ENCODE results near the gene RUSC1. TPM values are rescaled to one million over a fixed set of nuclear protein-coding genes. Genes with fewer than 3 reads are reported as not detected.
"Not testable (repeated sequence)": the region's sequence is repeated elsewhere in the genome, so short reads cannot be mapped to it uniquely, and the experiment has no call there.

The RUSC1 gene
- total RNA-seq, 1 donor from 2014 or later, result 35.4 TPM

GRCh38 chr1:155326631-155327037 lies 5.9 kb downstream of the RUSC1 start:
- no peaks in the 10 kb centered on the region for H3K9me3 Mint-ChIP-seq (ENCODE audit: unreplicated experiment)
- DNase-seq (ENCODE audit: extremely low spot score, unreplicated experiment), result no peak
- peaks cover 17% of the 10 kb centered on the region for H3K4me1 Mint-ChIP-seq (ENCODE audit: unreplicated experiment)
- no peaks in the 10 kb centered on the region for H3K27me3 Mint-ChIP-seq (ENCODE audit: unreplicated experiment)
- no peak overlapping the region for H3K27ac Mint-ChIP-seq (ENCODE audit: unreplicated experiment)
- no peak overlapping the region for H3K4me3 Mint-ChIP-seq (ENCODE audit: unreplicated experiment)
- TF ChIP-seq CTCF (IDR thresholded peaks at IDR 0.05), result no peak
- peaks cover 15% of the 10 kb centered on the region for H3K36me3 Mint-ChIP-seq (ENCODE audit: unreplicated experiment)

GRCh38 chr1:155327981-155328380 lies 7.3 kb downstream of the RUSC1 start:
- Mint-ChIP-seq H3K4me3 (ENCODE audit: unreplicated experiment) (no peak overlapping the region), H3K36me3 (ENCODE audit: unreplicated experiment) (peaks cover 15% of the 10 kb centered on the region)

GRCh38 chr1:155328856-155329255 lies 8.2 kb downstream of the RUSC1 start:
- not testable (repeated sequence) for H3K4me3 Mint-ChIP-seq (ENCODE audit: unreplicated experiment); H3K9me3 Mint-ChIP-seq (ENCODE audit: unreplicated experiment); H3K27me3 Mint-ChIP-seq (ENCODE audit: unreplicated experiment); H3K4me1 Mint-ChIP-seq (ENCODE audit: unreplicated experiment); H3K27ac Mint-ChIP-seq (ENCODE audit: unreplicated experiment); DNase-seq (ENCODE audit: extremely low spot score, unreplicated experiment)
- peaks cover 19% of the 10 kb centered on the region for H3K36me3 Mint-ChIP-seq (ENCODE audit: unreplicated experiment)

More at GRCh38 chr1:155327981-155328380, 7.3 kb downstream of the RUSC1 start:
- Mint-ChIP-seq H3K27me3 (ENCODE audit: unreplicated experiment) (no peaks in the 10 kb centered on the region), H3K4me1 (ENCODE audit: unreplicated experiment) (peaks cover 8% of the 10 kb centered on the region), H3K27ac (ENCODE audit: unreplicated experiment) (no peak overlapping the region), H3K9me3 (ENCODE audit: unreplicated experiment) (no peaks in the 10 kb centered on the region)
- TF ChIP-seq CTCF (IDR thresholded peaks at IDR 0.05), result no peak
- no peak for DNase-seq (ENCODE audit: extremely low spot score, unreplicated experiment)

- Mint-ChIP-seq H3K9me3 (ENCODE audit: unreplicated experiment) (no peaks in the 10 kb centered on the region), H3K4me1 (ENCODE audit: unreplicated experiment) (peaks cover 8% of the 10 kb centered on the region), H3K4me3 (ENCODE audit: unreplicated experiment) (no peak overlapping the region), H3K27me3 (ENCODE audit: unreplicated experiment) (no peaks in the 10 kb centered on the region), H3K27ac (ENCODE audit: unreplicated experiment) (no peak overlapping the region), H3K36me3 (ENCODE audit: unreplicated experiment) (peaks cover 23% of the 10 kb centered on the region)
- no peak for DNase-seq (ENCODE audit: extremely low spot score, unreplicated experiment)
- no peak for TF ChIP-seq CTCF (IDR thresholded peaks at IDR 0.05)
These were observed 9.4 kb downstream of the RUSC1 start for GRCh38 chr1:155329980-155330598.

GRCh38 chr1:155334962-155335361 lies 14.3 kb downstream of the RUSC1 start:
- DNase-seq (ENCODE audit: extremely low spot score, unreplicated experiment), result no peak
- Mint-ChIP-seq H3K4me1 (ENCODE audit: unreplicated experiment) (no peaks in the 10 kb centered on the region), H3K9me3 (ENCODE audit: unreplicated experiment) (no peaks in the 10 kb centered on the region), H3K36me3 (ENCODE audit: unreplicated experiment) (peaks cover 40% of the 10 kb centered on the region), H3K4me3 (ENCODE audit: unreplicated experiment) (no peak overlapping the region), H3K27ac (ENCODE audit: unreplicated experiment) (no peak overlapping the region), H3K27me3 (ENCODE audit: unreplicated experiment) (no peaks in the 10 kb centered on the region)
- no peak for TF ChIP-seq CTCF (IDR thresholded peaks at IDR 0.05)

Measured in osteocyte (in vitro differentiated cells).